Ishikawa (cell line): ENCODE results near the gene POU3F3.

Experiments used
- CEBPB ChIP-seq: IDR thresholded peaks from 2 replicates; pipeline ENCODE4 v1.6.1; 2012
- CREB1 ChIP-seq: IDR thresholded peaks from 2 replicates; pipeline ENCODE4 v1.6.1; 2012; ENCODE audit warnings: low read depth
- EGR1 ChIP-seq: IDR thresholded peaks from 2 replicates; pipeline ENCODE4 v1.6.1; 2012
- EP300 ChIP-seq: IDR thresholded peaks from 2 replicates; pipeline ENCODE4 v1.6.1; 2012; ENCODE audit warnings: borderline replicate concordance
- FOXM1 ChIP-seq: IDR thresholded peaks from 2 replicates; pipeline ENCODE4 v1.6.1; 2012; ENCODE audit warnings: low read depth, borderline replicate concordance
- NFIC ChIP-seq: IDR thresholded peaks from 2 replicates; pipeline ENCODE4 v1.6.1; 2012
- RAD21 ChIP-seq: IDR thresholded peaks from 2 replicates; pipeline ENCODE4 v1.6.1; 2012; ENCODE audit warnings: low read depth
- TCF12 ChIP-seq: IDR thresholded peaks from 2 replicates; pipeline ENCODE4 v1.6.1; 2012; ENCODE audit warnings: low read depth
- TEAD4 ChIP-seq: IDR thresholded peaks from 2 replicates; pipeline ENCODE4 v1.6.1; 2012
- YY1 ChIP-seq: IDR thresholded peaks from 2 replicates; pipeline ENCODE4 v1.6.1; 2012; ENCODE audit warnings: low read depth
- ZBTB7A ChIP-seq: IDR thresholded peaks from 2 replicates; pipeline ENCODE4 v1.6.1; 2012; ENCODE audit warnings: low read depth
- TF ChIP-seq, protein P1 (sequence below): IDR thresholded peaks from 2 replicates; pipeline ENCODE4 v1.6.1; 2012
- TF ChIP-seq, protein P2 (sequence below): IDR thresholded peaks from 2 replicates; pipeline ENCODE4 v1.6.1; 2012
- TF ChIP-seq, protein P3 (sequence below): IDR thresholded peaks from 2 replicates; pipeline ENCODE4 v1.6.1; 2012; ENCODE audit warnings: low read depth, mild to moderate bottlenecking

DNA sequence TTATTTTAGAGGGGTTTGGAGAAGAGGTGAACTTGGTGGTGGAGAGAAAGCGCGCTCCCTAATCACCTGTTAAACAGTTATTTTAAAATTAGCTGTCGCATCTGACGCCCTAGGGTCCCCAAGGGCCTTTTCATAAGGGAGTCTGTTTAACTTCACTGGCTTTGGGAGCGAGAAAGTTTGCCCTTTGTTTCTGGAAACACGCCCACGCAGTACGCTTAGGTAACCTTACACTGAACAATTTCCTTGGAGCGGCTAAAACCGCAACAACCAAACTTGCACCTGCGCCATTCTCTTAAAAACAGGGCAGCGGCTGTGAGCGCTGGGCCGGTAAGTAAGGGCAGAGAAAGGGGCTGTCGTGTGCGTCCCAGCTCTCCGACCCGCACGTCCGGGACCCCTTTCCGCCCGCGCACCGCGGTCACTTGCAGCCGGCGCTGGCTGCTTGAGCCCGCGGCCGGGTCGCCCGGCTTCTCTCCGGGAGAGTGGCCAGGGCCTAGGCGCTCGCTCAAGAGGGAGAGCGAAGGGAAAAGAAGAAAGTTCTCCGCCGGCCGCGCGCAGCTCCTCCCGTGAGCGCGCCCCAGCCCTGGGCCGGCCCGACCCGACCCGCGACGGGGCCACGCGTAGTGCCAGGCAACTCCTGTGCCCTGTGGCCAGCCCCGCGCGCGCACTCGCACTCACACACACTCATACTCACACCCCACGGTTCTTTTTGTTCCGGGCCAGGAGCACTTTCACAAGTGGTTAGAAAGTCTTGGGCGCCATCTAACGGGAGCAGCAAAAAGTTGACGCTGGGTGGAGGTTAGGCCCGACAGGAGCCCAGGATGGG is 19.2 kb downstream of the POU3F3 start:
- TF ChIP-seq, protein P1, sequence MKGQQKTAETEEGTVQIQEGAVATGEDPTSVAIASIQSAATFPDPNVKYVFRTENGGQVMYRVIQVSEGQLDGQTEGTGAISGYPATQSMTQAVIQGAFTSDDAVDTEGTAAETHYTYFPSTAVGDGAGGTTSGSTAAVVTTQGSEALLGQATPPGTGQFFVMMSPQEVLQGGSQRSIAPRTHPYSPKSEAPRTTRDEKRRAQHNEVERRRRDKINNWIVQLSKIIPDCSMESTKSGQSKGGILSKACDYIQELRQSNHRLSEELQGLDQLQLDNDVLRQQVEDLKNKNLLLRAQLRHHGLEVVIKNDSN, result no peak
- no peak for TF ChIP-seq NFIC
- TF ChIP-seq EP300, result no peak
- TF ChIP-seq TCF12, result no peak
- TF ChIP-seq YY1, result no peak; the same call in 1 of the 2 replicates
- TF ChIP-seq RAD21, result peak; percentile 85
- no peak for TF ChIP-seq CREB1
- TF ChIP-seq, protein P2, sequence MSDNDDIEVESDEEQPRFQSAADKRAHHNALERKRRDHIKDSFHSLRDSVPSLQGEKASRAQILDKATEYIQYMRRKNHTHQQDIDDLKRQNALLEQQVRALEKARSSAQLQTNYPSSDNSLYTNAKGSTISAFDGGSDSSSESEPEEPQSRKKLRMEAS, result 0 out of 2 replicates have a peak, but pooled peaks have one; percentile 7
- TF ChIP-seq FOXM1, result no peak
- TF ChIP-seq EGR1, result peak; percentile 93
- TF ChIP-seq ZBTB7A, result no peak
- no peak for TF ChIP-seq TEAD4
- TF ChIP-seq, protein P3, sequence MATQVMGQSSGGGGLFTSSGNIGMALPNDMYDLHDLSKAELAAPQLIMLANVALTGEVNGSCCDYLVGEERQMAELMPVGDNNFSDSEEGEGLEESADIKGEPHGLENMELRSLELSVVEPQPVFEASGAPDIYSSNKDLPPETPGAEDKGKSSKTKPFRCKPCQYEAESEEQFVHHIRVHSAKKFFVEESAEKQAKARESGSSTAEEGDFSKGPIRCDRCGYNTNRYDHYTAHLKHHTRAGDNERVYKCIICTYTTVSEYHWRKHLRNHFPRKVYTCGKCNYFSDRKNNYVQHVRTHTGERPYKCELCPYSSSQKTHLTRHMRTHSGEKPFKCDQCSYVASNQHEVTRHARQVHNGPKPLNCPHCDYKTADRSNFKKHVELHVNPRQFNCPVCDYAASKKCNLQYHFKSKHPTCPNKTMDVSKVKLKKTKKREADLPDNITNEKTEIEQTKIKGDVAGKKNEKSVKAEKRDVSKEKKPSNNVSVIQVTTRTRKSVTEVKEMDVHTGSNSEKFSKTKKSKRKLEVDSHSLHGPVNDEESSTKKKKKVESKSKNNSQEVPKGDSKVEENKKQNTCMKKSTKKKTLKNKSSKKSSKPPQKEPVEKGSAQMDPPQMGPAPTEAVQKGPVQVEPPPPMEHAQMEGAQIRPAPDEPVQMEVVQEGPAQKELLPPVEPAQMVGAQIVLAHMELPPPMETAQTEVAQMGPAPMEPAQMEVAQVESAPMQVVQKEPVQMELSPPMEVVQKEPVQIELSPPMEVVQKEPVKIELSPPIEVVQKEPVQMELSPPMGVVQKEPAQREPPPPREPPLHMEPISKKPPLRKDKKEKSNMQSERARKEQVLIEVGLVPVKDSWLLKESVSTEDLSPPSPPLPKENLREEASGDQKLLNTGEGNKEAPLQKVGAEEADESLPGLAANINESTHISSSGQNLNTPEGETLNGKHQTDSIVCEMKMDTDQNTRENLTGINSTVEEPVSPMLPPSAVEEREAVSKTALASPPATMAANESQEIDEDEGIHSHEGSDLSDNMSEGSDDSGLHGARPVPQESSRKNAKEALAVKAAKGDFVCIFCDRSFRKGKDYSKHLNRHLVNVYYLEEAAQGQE, result no peak
- no peak for TF ChIP-seq CEBPB
